GM12878 (cell line): Measurements from ENCODE around the gene JOSD2. TPM values are rescaled to one million over a fixed set of nuclear protein-coding genes. Genes with fewer than 3 reads are reported as not detected.

Source experiments
- BHLHE40 ChIP-seq, 2 experiments: fragments of 450-650 bp in 1 of 2; IDR thresholded peaks; 2 replicates each; pipeline ENCODE4 v1.6.1; 2011 to 2017; ENCODE audit warnings: low read depth in 2 of 2, borderline replicate concordance in 1 of 2, improper control_type of control experiment in 1 of 2, low read length in 1 of 2, mild to moderate bottlenecking in 1 of 2
- EED ChIP-seq: sonication (generic); IDR thresholded peaks from 2 replicates; pipeline ENCODE4 v1.6.1; 2016; ENCODE audit warnings: antibody characterized with exemption, low read depth
- EZH2 ChIP-seq: IDR thresholded peaks from 2 replicates; pipeline ENCODE4 v1.6.1; 2012; ENCODE audit warnings: low read depth, mild to moderate bottlenecking, control low read depth, inconsistent platforms, low read length, borderline replicate concordance; ENCODE audit not compliant: control insufficient read depth
- HDAC2 ChIP-seq: fragments of 200-600 bp; sonication (generic); IDR thresholded peaks from 2 replicates; pipeline ENCODE4 v1.6.1; 2017
- HSF1 ChIP-seq: fragments of 150-350 bp; IDR thresholded peaks from 2 replicates; pipeline ENCODE4 v1.6.1; 2014; ENCODE audit warnings: mild to moderate bottlenecking, low read depth, low read length
- POLR2AphosphoS2 ChIP-seq: IDR thresholded peaks from 2 replicates; pipeline ENCODE4 v1.6.1; 2011; ENCODE audit warnings: low read depth, mild to moderate bottlenecking, low read length, improper control_type of control experiment, moderate library complexity
- ZNF687 ChIP-seq: fragments of 450-650 bp; IDR thresholded peaks from 2 replicates; pipeline ENCODE4 v1.6.1; 2017; ENCODE audit warnings: mild to moderate bottlenecking, moderate library complexity
- ZSCAN29 ChIP-seq: fragments of 450-650 bp; IDR thresholded peaks from 2 replicates; pipeline ENCODE4 v1.6.1; 2017; ENCODE audit warnings: mild to moderate bottlenecking, moderate library complexity
- polyA plus RNA-seq, 11 experiments: library from polyadenylated mRNA; depleted of rRNA in 4 of 11; unstranded in 6 of 11; stranded (reverse) in 5 of 11; fragments of >200 nt; fragmentation: Nextera tagmentation in 4 of 11; fragmentation: Illumina TruSeq in 1 of 11; extraction: Ambion mirVana in 4 of 11; extraction: Trizol in 1 of 11; gene quantifications; 1 replicate in 1 of 11; 2 replicates in 10 of 11; pipeline versions ENCODE4 v1.2.1 to v1.2.3, GENCODE V29; 2011 to 2016; ENCODE audit warnings: inconsistent platforms in 2 of 11, missing spikeins in 2 of 11, low read depth in 1 of 11
- total RNA-seq, 4 experiments: library from RNA; depleted of rRNA in 3 of 4; stranded (reverse); fragments of >200 nt in 3 of 4; fragmentation: Illumina TruSeq in 1 of 4; extraction: Trizol in 1 of 4; gene quantifications; 2 replicates each; pipeline versions ENCODE4 v1.2.1 to v1.2.3, GENCODE V29; 2013 to 2021

The JOSD2 gene
- total and polyA plus RNA-seq, 10 of the 15 experiments (the other 5 are each of a cell fraction or from before 2014, with no cell fraction given) = 0.91 to 26.7 (median 13.0) TPM

DNA sequence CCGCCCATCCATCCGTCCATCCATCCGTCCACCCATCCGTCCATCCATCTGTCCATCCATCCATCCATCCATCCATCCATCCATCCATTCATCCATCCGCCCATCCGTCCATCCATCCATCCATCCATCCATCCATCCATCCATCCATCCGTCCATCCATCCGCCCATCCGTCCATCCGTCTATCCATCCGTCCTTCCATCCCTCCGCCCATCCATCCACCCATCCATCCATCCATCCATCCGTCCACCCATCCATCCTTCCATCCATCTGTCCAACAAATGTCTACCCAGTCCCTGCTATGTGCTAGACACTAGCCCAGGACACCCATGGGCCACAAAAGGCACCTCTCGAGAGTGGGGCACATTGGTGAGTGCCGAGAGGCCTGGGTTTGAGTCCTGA is 41.5 kb upstream of the JOSD2 start (continued):
- no peak for TF ChIP-seq EZH2
- no peak for TF ChIP-seq HSF1
- TF ChIP-seq BHLHE40 (IDR thresholded peaks at IDR 0.05; ENCODE audit: borderline replicate concordance in 1 of 2, low read depth in 2 of 2, low read length in 1 of 2) = no peak
- no peak for TF ChIP-seq ZSCAN29
- no peak for TF ChIP-seq POLR2AphosphoS2
- no peak for TF ChIP-seq EED
- TF ChIP-seq HDAC2 = no peak
- TF ChIP-seq ZNF687 = no peak
